Stimulated activated CD4-positive, alpha-beta T cell treated with anti-CD3 and anti-CD28 coated beads, Interleukin-15, amount 100 ng/mL, for 48 hours (primary cell): ENCODE results near the gene CENPE.

Source experiments
- DNase-seq, 2 donors: peaks; one replicate each; pipeline ENCODE4 v3.0.0-alpha.2; 2020; ENCODE audit warnings: low read depth in 2 of 2

Gene CENPE

GRCh38 chr4:103126126-103126525 lies 72.0 kb downstream of the CENPE start:
- no peak for DNase-seq

GRCh38 chr4:103123114-103123513 lies 75.0 kb downstream of the CENPE start:
- no peak for DNase-seq

GRCh38 chr4:103118166-103118565 lies 80.0 kb downstream of the CENPE start:
- DNase-seq, result no peak

GRCh38 chr4:103111598-103111997 lies 86.5 kb downstream of the CENPE start:
- no peak for DNase-seq

- no peak for DNase-seq
These were observed 89.6 kb downstream of the CENPE start for GRCh38 chr4:103108542-103108941.

- no peak for DNase-seq
These were observed 92.4 kb downstream of the CENPE start for GRCh38 chr4:103105558-103106356.

- no peak for DNase-seq
These were observed 93.3 kb downstream of the CENPE start for GRCh38 chr4:103104886-103105285.

GRCh38 chr4:103100691-103101090 lies 97.5 kb downstream of the CENPE start:
- no peak for DNase-seq

GRCh38 chr4:103099691-103100392 lies 98.3 kb downstream of the CENPE start, which contains the start of gene BDH2:
BDH2 (minus strand) TSS chr4:103099834; CDS start chr4:103096254, 3,580 bp downstream.
- DNase-seq, result peak; percentile 24 to 30

GRCh38 chr4:103098756-103099440 lies 99.2 kb downstream of the CENPE start:
- DNase-seq, result no peak

GRCh38 chr4:103098341-103098740 lies 99.8 kb downstream of the CENPE start:
- DNase-seq, result no peak

- DNase-seq, result no peak
These were observed 101.0 kb downstream of the CENPE start for GRCh38 chr4:103097112-103097511.

GRCh38 chr4:103095080-103095479 lies 103.1 kb downstream of the CENPE start:
- DNase-seq, result no peak

GRCh38 chr4:103092245-103092644 lies 105.9 kb downstream of the CENPE start:
- DNase-seq, result no peak

- peak in 1 of 2 donors; percentile 33 for DNase-seq
These were observed 106.4 kb downstream of the CENPE start for GRCh38 chr4:103091601-103092223.

GRCh38 chr4:103089481-103089880 lies 108.7 kb downstream of the CENPE start:
- DNase-seq, result no peak

GRCh38 chr4:103086551-103086950 lies 111.6 kb downstream of the CENPE start:
- DNase-seq, result no peak

GRCh38 chr4:103085555-103086196 lies 112.5 kb downstream of the CENPE start:
- no peak for DNase-seq

GRCh38 chr4:103079621-103080020 lies 118.5 kb downstream of the CENPE start:
- no peak for DNase-seq

GRCh38 chr4:103076747-103077347 lies 121.3 kb downstream of the CENPE start, which contains the start of gene SLC9B2:
SLC9B2 (minus strand) TSS chr4:103076761; CDS start chr4:103067550, 9,211 bp downstream.
- no peak for DNase-seq
